Activated CD4-positive, alpha-beta T cell treated with anti-CD3 and anti-CD28 coated beads, Interleukin-2, Interleukin-4, amounts not matched to agents 100 ng/mL and 50 ng/mL, durations not matched to agents 16 hours and 8 hours (primary cell): Measurements from ENCODE around the gene PLIN5.
"Not testable (repeated sequence)": the region's sequence is repeated elsewhere in the genome, so short reads cannot be mapped to it uniquely, and the experiment has no call there.

ENCODE experiments used
- DNase-seq: peaks from one replicate; pipeline ENCODE4 v3.0.0-alpha.2; 2020; ENCODE audit warnings: low spot score

Gene PLIN5

DNA sequence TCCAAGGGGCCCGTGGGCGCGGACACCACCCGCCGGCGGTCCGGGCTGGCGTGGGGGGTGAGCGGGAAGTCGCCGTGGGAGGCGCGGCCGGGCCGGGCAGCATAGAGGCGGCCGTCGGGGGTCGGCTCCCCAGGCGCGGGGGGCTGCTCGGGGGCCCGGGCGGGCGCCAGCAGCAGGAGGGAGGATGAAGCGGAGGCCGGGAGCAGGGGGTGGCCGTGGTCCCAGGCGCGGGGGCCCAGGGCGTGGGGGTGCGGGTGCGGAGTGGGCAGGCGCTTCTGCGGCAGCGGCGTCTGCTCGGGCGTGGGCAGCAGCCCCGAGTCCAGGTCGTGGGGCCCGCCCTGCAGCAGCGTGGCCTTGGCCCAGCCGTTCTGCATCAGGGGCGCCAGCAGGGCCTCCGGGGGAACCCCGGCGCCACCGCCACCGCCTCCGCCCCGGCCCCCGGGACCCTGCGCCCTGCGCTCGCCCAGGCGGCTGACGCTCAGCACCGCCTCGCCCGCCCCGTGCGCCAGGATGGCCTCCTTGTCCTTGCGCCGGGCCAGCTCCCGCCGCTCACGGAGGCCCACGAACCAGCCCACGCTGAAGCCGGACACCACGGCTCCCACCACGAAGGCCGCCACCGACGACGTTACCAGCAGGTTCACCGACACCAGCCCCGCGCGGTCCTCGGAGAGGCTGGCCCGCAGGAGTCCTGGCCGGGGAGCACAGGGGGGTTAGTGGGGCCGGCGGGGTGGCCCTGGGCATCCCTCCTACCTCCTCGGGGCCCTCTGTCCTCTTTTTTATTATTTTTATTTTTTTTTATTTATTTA lies 9.0 kb upstream of the PLIN5 start:
- no peak for DNase-seq

DNA sequence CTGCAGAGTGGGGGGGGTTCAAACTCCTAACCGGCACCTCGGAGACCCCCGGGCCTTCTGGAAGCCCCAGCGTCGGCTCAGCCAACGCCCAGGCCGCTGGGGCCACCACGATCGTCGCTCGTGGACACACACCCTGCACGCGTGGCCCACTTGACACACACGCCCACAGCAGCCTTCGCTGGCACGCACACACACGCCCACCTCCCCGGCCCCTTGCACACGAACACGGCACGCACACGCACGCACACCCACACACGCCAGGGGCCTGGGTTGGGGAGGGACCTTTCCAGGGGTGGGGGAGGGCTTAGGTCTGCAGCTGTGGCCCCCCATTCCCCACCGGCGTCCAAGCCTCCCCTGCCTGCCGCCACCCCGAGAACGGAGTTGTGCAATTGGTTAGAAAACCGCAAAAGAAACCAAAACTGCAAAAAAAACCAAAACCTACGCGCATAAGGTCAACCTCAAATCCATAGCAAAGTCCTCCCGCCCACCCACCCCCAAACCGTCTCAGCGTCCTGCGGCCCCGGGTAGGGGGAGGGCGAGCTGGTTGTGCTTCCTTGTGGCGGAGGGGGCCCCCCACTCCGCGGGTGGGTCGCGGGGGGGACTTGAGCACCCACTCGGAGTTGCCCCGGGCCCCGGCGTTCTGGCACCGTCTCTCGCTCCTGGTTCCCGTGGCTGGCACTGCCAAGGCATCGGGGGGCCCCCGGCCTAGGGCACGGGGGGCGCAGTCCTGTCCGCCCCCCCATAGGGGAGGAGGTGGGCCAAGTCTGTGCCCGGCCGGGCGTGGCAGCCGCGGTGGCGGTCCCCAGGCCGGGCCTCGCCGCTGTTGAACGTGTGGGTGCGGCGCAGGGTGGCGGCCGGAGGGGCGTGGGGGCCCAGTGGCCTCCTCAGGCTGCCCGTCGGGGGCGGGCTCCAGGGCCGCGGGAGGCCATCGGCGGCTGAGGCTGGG lies 8.1 kb upstream of the PLIN5 start:
- no peak for DNase-seq

DNA sequence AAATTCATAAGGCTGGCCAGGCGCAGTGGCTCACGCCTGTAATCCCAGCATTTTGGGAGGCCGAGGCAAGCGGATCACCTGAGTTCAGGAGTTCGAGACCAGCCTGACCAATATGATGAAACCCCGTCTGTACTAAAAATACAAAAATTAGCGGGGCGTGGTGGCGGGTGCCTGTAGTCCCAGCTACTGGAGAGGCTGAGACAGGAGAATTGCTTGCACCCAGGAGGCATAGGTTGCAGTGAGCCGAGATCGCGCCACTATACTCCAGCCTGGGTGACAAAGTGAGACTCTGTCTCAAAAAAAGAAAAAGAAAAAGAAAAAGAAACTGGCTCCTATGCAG lies 6.8 kb upstream of the PLIN5 start:
- DNase-seq: not testable (repeated sequence)

DNA sequence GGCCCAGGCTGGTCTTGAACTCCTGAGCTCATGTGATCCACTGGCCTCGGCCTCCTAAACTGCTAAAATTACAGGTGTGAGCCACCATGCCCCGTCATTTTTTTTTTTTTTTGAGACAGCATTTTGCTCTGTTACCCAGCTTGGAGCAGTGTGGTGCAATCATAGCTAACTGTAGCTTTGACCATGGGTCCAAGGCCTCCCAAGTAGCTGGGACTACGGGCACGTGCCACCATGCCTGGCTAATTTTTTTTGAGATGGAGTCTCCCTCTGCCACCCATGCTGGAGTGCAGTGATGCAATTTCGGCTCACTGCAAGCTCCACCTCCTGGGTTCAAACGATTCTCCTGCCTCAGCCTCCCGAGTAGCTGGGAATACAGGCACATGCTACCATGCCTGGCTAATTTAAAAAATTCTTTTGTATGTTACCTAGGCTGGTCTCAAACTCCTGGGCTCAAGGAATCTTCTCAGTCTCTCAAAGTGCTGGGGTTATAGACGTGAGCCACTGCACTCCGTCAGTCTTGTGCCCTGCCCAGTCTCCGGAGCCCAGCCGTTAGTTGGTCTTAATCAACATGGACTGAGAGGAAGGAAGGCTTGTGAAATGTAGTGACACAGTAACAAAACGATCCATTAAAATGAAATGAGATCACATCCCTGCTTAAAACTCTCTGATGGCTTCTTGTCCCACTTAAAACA lies 6.2 kb upstream of the PLIN5 start:
- no peak for DNase-seq

DNA sequence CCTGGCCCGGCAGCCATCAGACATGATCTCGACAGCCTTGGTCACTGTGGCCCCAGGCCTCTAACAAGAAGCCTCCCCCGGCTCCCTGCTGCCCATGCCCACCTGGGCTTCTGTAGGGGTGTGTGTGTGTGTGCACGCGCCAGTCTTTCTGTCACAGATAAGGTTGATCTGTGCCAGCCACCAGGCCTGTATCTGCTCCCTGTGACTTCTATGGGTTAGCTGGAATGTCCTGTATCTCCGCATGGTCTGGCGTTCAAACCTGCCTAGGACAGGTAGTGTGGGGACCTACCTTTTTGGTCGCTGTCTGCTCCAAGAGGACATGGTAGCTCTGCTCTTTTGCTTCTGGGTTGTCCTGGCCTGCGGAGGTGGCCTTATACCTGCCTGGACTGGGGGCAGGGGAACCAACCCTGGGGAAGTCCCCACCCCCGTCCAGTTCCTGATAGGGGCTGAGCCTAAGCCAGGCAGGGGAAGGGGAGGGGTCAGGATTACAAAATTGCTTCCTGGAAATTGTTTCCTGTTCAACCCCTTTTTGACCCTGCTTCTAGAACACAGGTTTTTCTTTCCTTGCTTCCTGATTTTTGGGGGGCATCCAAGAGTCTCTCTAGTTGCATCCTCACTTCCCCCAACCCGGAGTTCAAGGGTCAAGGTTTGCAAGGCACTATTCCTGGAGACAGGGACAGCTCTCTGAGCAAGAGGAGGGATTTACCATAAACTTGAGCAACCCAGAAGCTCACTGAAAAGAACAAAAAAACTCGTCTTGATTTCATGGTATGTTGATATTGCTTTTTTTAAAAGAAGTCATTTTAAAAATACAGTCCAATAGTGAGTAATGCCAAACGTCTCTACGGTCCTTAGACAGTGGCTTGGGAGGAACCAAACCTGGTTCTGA lies 4.9 kb upstream of the PLIN5 start, which contains the start of gene LRG1:
LRG1 (minus strand) TSS at position 344 of the 889 bp plus-strand sequence; CDS start at position 321, 23 bp downstream.
- peak; percentile 10 for DNase-seq

DNA sequence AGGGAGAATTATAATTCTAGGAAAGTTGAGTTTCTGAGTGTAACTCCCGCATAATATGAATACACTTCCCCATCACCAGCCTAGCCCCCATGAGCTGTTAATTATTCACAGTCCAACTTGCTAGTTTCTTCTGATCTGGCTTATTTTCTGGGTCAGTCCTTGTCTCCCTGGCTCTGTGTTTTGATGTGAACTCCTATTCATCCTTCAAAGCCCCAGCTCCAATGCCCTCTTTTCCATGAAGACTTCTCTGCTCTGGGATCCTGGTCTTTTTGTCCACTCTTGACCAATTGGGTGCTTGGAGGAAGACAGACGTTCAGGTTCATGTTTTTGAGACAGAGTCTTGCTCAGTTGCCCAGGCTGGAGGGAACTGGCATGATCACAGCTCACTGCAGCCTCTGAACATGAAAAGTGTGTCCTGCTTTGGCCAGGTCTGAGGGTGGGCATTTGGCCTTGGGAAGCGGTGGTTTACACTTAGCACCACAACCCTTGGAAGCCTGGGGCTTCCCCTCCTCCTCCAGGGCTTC lies 4.2 kb upstream of the PLIN5 start:
- no peak for DNase-seq

DNA sequence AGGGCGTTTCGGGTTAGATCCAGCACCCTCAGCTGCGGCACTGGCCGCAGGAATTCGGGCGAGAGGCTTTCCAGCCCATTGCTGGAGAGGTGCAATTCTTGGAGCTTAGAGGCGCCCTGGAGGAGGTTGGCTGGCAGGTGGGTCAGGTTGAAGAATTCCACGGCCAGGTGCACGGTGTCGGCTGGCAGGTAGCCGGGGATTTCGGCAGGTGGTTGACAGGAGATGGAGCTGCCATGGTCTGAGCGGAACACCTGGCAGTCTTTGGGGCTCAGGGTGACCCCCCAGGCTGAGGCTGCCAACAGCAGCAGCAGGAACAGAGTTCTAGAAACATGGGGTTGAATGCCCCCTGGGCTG lies 3.6 kb upstream of the PLIN5 start:
- DNase-seq: no peak

DNA sequence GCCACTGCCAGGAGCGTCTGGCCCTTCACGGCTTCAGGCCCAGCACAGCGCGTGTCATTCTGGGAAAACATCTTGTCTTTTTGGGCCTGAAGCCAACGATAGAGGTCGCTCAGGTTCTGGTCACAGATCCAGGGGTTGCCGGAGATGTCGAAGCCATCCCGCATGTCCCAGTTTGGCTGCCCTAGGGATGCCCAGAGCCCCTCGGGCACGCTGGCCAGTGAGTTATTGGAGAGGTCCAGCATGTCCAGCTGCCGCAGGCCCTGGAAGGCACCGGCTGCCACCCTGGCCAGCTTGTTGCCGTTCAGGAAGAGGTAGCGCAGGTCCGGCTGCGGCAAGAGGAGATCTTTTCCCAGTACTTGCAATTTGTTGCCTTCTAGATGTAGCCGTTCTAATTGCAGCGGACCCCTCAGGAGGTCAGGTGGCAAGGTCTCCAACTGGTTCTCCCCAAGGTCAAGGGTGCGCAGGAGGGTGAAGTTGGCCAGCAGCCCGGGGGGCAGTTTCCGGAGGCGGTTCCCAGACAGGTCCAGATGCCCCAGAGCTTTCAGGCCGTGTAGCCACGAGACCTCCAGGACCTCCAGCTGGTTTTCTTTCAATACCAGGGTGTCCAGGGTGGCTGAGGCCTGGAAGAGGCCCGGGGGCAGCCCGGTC lies 3.1 kb upstream of the PLIN5 start:
- DNase-seq: no peak

DNA sequence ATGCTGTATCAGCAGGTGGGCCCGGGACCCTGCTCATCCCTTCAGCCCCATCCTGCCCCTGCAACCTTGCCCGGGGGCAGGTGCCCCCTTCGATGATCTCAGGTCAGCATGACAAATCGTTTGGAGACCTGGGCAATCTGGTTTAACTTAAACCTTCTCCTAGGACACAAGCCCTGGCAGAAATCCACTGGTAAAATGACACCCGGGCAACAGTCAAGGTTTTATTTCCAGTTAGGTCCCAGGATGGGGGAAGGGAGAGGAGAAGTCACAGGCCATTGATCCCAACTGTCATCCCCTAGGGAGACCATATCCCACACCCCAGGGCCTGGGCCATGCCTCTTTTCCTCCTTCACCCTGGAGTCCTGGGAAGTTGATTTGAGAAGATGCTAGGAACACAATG lies 1.8 kb upstream of the PLIN5 start:
- no peak for DNase-seq

DNA sequence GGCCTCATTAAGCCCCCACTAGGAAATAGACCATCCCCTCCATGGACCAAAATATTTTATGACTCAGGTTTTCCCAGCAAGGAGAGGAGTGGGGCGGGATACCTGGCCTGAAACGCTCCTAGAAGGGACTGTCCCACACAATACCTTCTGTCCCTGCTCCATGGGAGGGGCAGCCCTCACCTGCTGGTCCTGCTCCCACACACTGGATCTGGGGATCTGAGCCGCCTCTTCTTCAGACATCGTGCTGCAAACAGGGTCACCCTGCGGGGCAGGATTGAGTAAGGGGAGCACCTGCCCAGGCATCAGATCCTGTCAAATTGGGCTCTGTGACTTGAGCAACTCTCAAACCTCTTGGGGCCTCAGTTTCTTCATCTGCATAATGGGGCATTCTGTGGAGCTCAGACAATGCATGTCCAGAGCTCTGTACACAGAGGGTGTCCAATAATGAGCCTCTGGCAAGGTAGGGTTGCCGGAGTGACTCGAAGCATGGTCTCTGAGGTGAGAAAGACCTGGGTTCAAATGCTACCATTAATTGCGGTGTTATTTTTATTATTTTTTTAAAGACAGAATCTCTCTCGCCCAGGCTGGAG lies 1.1 kb downstream of the PLIN5 start:
- no peak for DNase-seq

DNA sequence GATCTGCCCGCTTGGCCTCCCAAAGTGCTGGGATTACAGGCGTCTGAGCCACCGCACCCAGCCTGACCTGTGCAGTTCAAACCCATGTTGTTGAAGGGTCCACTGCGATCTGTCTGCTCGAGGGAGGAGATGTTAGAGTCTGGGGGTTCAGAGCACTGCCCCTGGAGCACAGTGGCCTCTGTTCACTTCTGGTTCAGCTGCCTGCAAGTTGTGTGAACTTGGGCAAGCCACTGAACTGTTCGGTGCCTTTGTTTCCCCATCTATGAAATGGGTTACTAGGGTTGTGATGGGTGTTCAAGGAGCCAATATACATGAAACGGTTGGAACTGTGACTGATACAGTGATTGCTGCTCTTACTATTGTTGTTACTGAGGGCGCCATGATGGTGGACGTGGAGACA lies 1.7 kb downstream of the PLIN5 start:
- DNase-seq: no peak

DNA sequence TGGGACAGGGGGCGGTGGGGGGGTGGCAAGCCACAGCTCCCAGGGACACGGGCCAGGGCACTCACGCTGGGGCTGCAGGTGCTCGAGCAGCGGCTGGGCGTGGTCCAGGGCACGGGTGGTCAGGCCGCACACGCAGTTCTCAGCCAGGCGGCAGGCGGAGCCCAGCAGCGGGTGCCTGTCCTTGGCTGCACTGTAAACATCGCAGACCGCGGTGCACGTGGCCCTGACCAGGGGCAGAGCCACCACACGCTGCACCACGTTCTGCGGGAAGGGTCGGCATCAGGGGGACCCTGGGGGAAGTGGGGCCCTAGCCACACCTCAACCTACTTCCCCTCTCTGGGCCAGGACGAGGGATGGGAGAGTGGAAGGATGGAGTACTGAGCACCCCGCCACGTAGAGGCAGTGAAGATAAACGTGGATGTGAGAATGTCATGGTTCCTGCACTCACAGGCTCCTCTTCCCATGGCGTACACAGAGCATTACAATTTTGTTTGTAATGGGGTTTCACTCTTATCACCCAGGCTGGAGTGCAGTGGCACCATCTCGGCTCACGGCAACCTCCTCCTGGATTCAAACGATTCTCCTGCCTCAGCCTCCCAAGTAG lies 3.4 kb downstream of the PLIN5 start:
- DNase-seq: no peak

DNA sequence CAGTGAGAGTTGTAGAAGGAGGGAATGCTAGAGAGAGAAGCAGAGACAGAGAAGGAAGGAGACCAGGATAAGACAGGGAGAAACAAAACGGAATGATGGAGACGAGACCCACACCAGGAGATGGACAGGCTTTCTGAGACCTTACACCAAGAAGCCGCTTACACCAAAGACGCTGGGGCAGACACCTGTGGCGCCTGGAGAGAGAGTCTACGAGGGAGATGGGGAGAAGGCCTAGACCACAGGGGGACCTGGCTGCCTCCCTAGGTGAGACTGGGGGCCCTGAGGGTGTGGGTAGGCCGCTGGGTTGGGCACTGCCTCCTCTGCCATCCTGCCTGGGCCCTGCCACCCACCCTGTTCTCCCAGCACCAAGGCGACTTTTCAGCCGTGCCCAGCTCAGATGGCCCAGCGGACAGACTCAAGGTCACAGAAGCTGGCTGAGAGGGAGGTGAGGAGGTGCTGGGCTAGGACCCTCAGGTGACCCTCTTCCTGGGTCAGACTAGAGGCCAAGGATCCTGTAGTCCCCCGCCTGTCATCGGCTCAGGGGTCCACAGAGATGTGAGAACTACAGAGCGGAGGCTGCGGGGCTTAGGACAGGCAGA lies 5.0 kb downstream of the PLIN5 start:
- DNase-seq: no peak

DNA sequence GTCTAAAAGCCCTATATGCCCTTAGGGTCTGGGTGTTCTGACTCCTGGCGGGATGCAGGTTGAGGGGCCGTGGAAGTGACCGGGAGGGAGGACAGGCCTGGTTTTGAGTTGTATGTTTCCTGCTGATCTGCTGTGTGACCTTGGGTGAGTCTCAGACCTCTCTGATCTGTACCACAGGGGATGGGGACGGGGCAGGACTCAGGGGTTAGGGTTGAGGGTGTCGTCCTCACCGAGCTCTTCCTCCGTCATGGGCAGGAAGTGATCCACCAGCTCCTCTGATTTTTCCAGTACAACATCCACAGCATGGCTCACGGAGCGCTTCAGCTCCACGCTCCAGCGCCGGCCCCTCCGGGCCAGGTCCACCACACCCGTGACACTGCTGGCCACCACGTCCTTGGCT lies 6.2 kb downstream of the PLIN5 start:
- no peak for DNase-seq

DNA sequence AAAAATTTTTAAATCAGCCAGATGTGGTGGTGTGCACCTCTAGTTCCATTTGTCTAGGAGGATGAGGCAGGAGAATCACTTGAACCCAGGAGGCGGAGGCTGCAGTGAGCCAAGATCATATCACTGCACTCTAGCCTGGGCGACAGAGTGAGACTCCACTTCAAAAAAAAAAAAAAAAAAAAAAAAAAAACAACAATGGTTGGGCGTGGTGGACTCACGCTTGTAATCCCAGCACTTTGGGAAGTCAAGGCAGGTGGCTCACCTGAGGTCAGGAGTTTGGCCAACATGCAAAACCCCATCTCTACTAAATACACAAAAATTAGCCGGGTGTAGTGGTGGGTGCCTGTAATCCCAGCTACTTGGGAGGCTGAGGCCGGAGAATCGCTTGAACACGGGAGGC lies 7.6 kb downstream of the PLIN5 start:
- not testable (repeated sequence) for DNase-seq

DNA sequence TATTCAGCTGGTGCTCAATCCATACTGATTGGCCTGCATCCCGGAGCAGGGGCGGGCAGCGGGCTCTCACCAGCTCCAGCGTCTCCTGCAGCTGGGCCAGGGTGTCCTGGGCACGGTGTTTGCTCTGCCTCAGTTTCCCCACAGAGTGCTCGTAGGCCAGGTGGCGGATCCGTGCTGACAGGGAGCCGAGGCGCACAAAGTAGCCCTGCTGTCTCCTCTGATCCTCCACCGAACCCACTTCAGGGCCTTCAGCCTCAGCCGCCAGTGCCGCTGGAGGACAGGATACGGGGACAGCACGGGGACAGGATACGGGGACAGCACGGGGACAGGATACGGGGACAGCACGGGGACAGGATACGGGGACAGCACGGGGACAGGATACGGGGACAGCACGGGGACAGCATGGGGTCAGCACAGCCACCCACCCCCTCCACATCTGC lies 9.4 kb downstream of the PLIN5 start:
- no peak for DNase-seq

DNA sequence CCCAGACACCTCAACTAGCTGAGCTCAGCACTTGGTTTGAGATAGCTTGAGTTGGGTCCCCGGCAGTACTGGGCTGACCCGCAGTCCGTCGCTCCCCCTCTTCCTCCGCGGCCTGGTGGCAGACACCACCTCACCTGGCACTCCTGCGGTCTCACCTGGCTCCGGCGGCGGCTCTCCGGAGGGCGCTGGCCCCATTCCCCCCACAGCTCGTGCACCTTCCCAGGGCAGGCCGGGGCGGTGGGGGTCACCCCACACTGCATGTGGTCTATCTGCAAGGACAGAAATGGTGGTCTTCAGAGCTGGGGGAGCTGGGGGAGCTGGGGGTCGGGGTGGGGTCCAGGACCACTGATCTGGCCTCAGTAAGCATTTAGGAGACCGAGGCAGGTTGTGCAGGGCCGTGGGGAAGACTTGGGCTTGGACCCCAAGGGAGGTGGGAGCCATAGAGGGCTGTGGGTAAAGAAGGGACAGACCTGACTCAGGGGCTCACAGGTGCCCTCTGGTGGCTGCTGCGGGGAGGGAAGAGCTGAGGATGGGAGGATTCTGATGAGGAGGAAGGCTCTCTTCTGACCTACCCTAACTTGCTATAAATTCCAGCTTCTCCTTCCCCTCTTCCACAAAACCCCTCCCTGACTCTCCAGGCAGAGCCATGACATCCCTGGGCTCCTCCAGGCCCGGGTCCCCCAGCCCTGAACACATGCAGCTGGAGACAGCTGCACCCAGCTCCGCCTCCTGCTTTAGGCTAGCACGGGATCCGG lies 10.0 kb downstream of the PLIN5 start:
- peak; percentile 65 for DNase-seq

DNA sequence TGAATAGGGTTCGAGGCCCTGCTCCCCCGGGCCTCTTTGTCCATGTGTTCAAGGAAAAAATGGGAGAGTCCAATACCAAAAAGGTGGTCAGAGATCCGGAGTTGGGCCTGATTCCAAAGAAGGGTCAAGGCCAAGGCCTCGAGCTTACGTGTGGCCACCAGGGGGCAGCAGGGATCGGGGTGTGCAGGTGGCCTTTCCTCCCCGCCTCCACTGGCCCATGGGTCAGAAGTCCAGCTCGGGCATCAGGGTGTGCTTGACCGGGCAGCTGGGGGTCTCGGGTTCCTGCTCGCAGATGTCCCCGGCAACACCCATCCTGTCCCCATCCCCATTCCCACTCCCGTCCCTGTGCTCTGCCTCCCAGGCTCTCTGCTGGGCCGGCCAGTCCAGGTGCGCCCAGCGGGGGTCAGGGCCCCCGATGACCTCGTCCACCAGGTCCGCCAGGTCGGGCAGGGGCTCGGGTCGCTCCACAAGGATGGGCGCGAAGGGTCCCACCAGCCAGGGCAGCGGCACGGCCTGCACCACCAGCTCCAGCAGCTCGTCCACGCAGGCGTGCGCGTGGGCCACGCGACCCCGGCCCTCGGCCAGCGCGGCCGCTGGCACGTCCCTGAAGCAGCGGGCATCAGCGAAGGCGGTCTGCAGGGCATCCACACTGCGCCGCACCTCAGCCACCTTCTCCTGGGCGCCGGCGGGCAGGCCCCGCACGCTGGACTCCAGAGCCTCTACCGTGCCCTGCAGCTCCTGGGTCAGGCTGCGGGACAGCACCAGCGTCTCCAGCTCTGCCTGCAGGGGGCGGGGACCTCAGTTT lies 11.5 kb downstream of the PLIN5 start:
- peak; percentile 16 for DNase-seq
